ENCODE results near the gene PLPPR3.

- TF ChIP-seq CTCF (IDR thresholded peaks at IDR 0.05; ENCODE audit: insufficient read depth, low read length) (no peak), POLR2AphosphoS5 (IDR thresholded peaks at IDR 0.05; ENCODE audit: low read depth) (no peak), GABPA (IDR thresholded peaks at IDR 0.05; ENCODE audit: low read depth) (no peak), REST (IDR thresholded peaks at IDR 0.05; ENCODE audit: insufficient replicate concordance, low read depth) (no peak), SPI1 (IDR thresholded peaks at IDR 0.05; ENCODE audit: borderline replicate concordance, low read depth) (no peak)
These were observed 5.3 kb downstream of the PLPPR3 start for GRCh38 chr19:816500-816857.
